Measurements from ENCODE around the gene OSMR.

The OSMR gene

GRCh38 chr5:38827525-38827924, 18.3 kb upstream of the OSMR start:
- TF ChIP-seq FOXP2 (optimal IDR thresholded peaks at IDR 0.05; ENCODE audit: borderline replicate concordance, extremely low read depth, extremely low read length, insufficient read depth): no peak
- no peak for TF ChIP-seq POLR2AphosphoS5 (IDR thresholded peaks at IDR 0.05; ENCODE audit: low read depth, low read length)
- no peak for TF ChIP-seq REST (IDR thresholded peaks at IDR 0.05; ENCODE audit: insufficient read depth in 1 of 2, low read depth in 2 of 2, low read length in 2 of 2)
- no peak for TF ChIP-seq TAF1 (IDR thresholded peaks at IDR 0.05; ENCODE audit: borderline replicate concordance, insufficient read depth, low read length)
- TF ChIP-seq SIN3A (IDR thresholded peaks at IDR 0.05; ENCODE audit: borderline replicate concordance, insufficient read depth, low read length): no peak

- TF ChIP-seq FOXP2 (optimal IDR thresholded peaks at IDR 0.05; ENCODE audit: borderline replicate concordance, extremely low read depth, extremely low read length, insufficient read depth): no peak
- no peak for TF ChIP-seq POLR2AphosphoS5 (IDR thresholded peaks at IDR 0.05; ENCODE audit: low read depth, low read length)
- TF ChIP-seq REST (IDR thresholded peaks at IDR 0.05; ENCODE audit: insufficient read depth in 1 of 2, low read depth in 2 of 2, low read length in 2 of 2): no peak
- TF ChIP-seq TAF1 (IDR thresholded peaks at IDR 0.05; ENCODE audit: borderline replicate concordance, insufficient read depth, low read length): no peak
- TF ChIP-seq SIN3A (IDR thresholded peaks at IDR 0.05; ENCODE audit: borderline replicate concordance, insufficient read depth, low read length): no peak
These were observed 15.2 kb upstream of the OSMR start for GRCh38 chr5:38830521-38831051.

- no peak for TF ChIP-seq REST (IDR thresholded peaks at IDR 0.05; ENCODE audit: insufficient read depth in 1 of 2, low read depth in 2 of 2, low read length in 2 of 2)
- TF ChIP-seq POLR2AphosphoS5 (IDR thresholded peaks at IDR 0.05; ENCODE audit: low read depth, low read length): no peak
- no peak for TF ChIP-seq SIN3A (IDR thresholded peaks at IDR 0.05; ENCODE audit: borderline replicate concordance, insufficient read depth, low read length)
- TF ChIP-seq TAF1 (IDR thresholded peaks at IDR 0.05; ENCODE audit: borderline replicate concordance, insufficient read depth, low read length): no peak
- TF ChIP-seq FOXP2 (optimal IDR thresholded peaks at IDR 0.05; ENCODE audit: borderline replicate concordance, extremely low read depth, extremely low read length, insufficient read depth): no peak
These were observed 14.7 kb upstream of the OSMR start for GRCh38 chr5:38831117-38831516.

GRCh38 chr5:38831909-38832308, 13.9 kb upstream of the OSMR start:
- TF ChIP-seq REST (IDR thresholded peaks at IDR 0.05; ENCODE audit: insufficient read depth in 1 of 2, low read depth in 2 of 2, low read length in 2 of 2) (0 out of 4 replicates have a peak, but pooled peaks of 1 of the 2 experiments have one; percentile 13), POLR2AphosphoS5 (IDR thresholded peaks at IDR 0.05; ENCODE audit: low read depth, low read length) (no peak)

- TF ChIP-seq TAF1 (IDR thresholded peaks at IDR 0.05; ENCODE audit: borderline replicate concordance, insufficient read depth, low read length): no peak
These were observed 13.0 kb upstream of the OSMR start for GRCh38 chr5:38832810-38833209.
